WTC11 (cell line): ENCODE data around the gene DNAJB5. TPM values are rescaled to one million over a fixed set of nuclear protein-coding genes. Genes with fewer than 3 reads are reported as not detected.
"Not testable (repeated sequence)": the region's sequence is repeated elsewhere in the genome, so short reads cannot be mapped to it uniquely, and the experiment has no call there.

Source experiments
- ATAC-seq: fragments of 200-7000 bp; cut with Tn5 transposase; 2 replicates; pipeline ENCODE4 v1.10.0; 2021; ENCODE audit warnings: mild to moderate bottlenecking, moderate library complexity
- CTCF ChIA-PET: fragments of 300-600 bp; sonication (Branson Sonifier 250); formaldehyde crosslinking; loops from one replicate; lab custom pipeline; 2021; ENCODE audit warnings: antibody characterized with exemption; lab: Charles Lee
- POLR2A ChIA-PET: fragments of 350-600 bp; sonication (Branson Sonifier 250); formaldehyde crosslinking; loops from one replicate; lab custom pipeline; 2021; ENCODE audit warnings: antibody characterized with exemption; lab: Charles Lee
- DNase-seq: peaks from one replicate; pipeline ENCODE4 v3.0.0; 2021; ENCODE audit warnings: low spot score
- H3K27ac Mint-ChIP-seq: 2 replicates; pipeline ENCODE4 v1.8.0; 2021; ENCODE audit warnings: mixed read lengths
- H3K27me3 Mint-ChIP-seq: 2 replicates; pipeline ENCODE4 v1.8.0; 2021; ENCODE audit warnings: low read depth, mild to moderate bottlenecking, moderate library complexity, mixed read lengths
- H3K36me3 Mint-ChIP-seq: 2 replicates; pipeline ENCODE4 v1.8.0; 2021; ENCODE audit warnings: mixed read lengths
- H3K4me1 Mint-ChIP-seq: 2 replicates; pipeline ENCODE4 v1.8.0; 2022; ENCODE audit warnings: mixed read lengths
- H3K4me3 Mint-ChIP-seq: 2 replicates; pipeline ENCODE4 v1.8.0; 2021; ENCODE audit warnings: mild to moderate bottlenecking, moderate library complexity, mixed read lengths
- H3K9me3 Mint-ChIP-seq: 2 replicates; pipeline ENCODE4 v1.8.0; 2021; ENCODE audit warnings: mixed read lengths
- CREM ChIP-seq: sonication (generic); formaldehyde crosslinking; IDR thresholded peaks from 2 replicates; pipeline ENCODE4 v1.8.1; 2022; ENCODE audit warnings: mild to moderate bottlenecking, missing genetic modification reagents, moderate library complexity
- FOXJ3 ChIP-seq: sonication (generic); formaldehyde crosslinking; IDR thresholded peaks from 2 replicates; pipeline ENCODE4 v1.9.0; 2021; ENCODE audit warnings: missing genetic modification reagents, mild to moderate bottlenecking, borderline replicate concordance
- FOXK1 ChIP-seq: sonication (generic); formaldehyde crosslinking; IDR thresholded peaks from 2 replicates; pipeline ENCODE4 v1.8.0; 2022; ENCODE audit warnings: mild to moderate bottlenecking, moderate library complexity, missing genetic modification reagents
- KAT7 ChIP-seq: sonication (generic); formaldehyde crosslinking; IDR thresholded peaks from 2 replicates; pipeline ENCODE4 v1.8.1; 2023; ENCODE audit warnings: missing genetic modification reagents, mild to moderate bottlenecking, borderline replicate concordance
- NFYB ChIP-seq: sonication (generic); formaldehyde crosslinking; conservative IDR thresholded peaks from 2 replicates; pipeline ENCODE4 v1.8.0; 2022; ENCODE audit warnings: low read depth, missing genetic modification reagents
- TEAD4 ChIP-seq: sonication (generic); formaldehyde crosslinking; IDR thresholded peaks from 2 replicates; pipeline ENCODE4 v1.8.0; 2022; ENCODE audit warnings: mild to moderate bottlenecking, missing genetic modification reagents
- TP53 ChIP-seq: sonication (generic); formaldehyde crosslinking; IDR thresholded peaks from 2 replicates; pipeline ENCODE4 v1.8.1; 2023; ENCODE audit warnings: mild to moderate bottlenecking, missing genetic modification reagents
- ZNF138 ChIP-seq: sonication (generic); formaldehyde crosslinking; conservative IDR thresholded peaks from 2 replicates; pipeline ENCODE4 v1.8.1; 2022; ENCODE audit warnings: mild to moderate bottlenecking, moderate library complexity, missing genetic modification reagents
- ZNF317 ChIP-seq: sonication (generic); formaldehyde crosslinking; IDR thresholded peaks from 2 replicates; pipeline ENCODE4 v1.8.1; 2023; ENCODE audit warnings: low read depth, mild to moderate bottlenecking, moderate library complexity, missing genetic modification reagents, borderline replicate concordance
- total RNA-seq: library from RNA; stranded (reverse); gene quantifications from 3 replicates; pipeline ENCODE4 v1.2.3, GENCODE V29; 2021
- TF ChIP-seq, protein P1 (sequence below): fragments of 250-450 bp; sonication (Bioruptor Pico); IDR thresholded peaks from 2 replicates; pipeline ENCODE4 v2.1.2; 2022; ENCODE audit warnings: mild to moderate bottlenecking, moderate library complexity
- TF ChIP-seq, protein P2 (sequence below): sonication (generic); formaldehyde crosslinking; IDR thresholded peaks from 2 replicates; pipeline ENCODE4 v1.8.1; 2023; ENCODE audit warnings: mild to moderate bottlenecking, moderate library complexity, missing genetic modification reagents
- TF ChIP-seq, protein P3 (sequence below): sonication (generic); formaldehyde crosslinking; IDR thresholded peaks from 2 replicates; pipeline ENCODE4 v1.8.0; 2022; ENCODE audit warnings: mild to moderate bottlenecking, missing genetic modification reagents
- TF ChIP-seq, protein P4 (sequence below): sonication (generic); formaldehyde crosslinking; IDR thresholded peaks from 2 replicates; pipeline ENCODE4 v1.8.0; 2023; ENCODE audit warnings: mild to moderate bottlenecking, missing genetic modification reagents
- TF ChIP-seq, protein P5 (sequence below): sonication (generic); formaldehyde crosslinking; IDR thresholded peaks from 2 replicates; pipeline ENCODE4 v1.8.0; 2022; ENCODE audit warnings: missing genetic modification reagents

DNAJB5 gene
- total RNA-seq, 1 experiment from 2014 or later = 30.0 TPM

DNA sequence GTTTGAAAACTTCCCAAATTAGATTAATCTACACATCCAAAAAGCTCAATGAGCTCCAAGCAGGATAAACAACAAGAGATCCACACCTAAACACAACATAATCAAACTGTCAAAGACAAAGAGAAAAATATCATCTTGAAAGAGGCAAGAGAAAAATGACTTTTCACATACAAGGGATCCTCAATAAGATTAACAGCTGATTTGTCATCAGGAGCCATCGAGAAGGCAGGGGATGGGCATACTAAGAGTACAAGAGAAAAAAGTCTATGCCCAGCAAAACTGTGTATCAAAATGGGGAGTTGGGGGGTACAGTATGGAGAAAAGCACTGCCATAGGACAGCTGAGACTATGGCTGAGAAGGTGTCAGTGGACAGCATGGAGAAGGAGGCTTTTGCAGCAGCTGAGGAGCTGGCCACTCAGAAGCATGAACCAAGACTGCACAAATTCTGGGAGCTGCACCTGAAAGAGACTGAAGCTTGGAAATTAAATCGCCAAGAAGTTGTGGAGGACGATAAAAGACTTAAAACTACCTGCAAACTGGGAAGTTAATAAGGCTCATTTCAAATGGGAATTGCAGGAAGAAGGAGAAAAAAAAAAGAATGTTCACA lies 20.9 kb downstream of the DNAJB5 start:
- POLR2A ChIA-PET = interaction anchor here (1.6 kb wide), 1 partner anchor 40 kb away, joined by 3 read pairs; no protein-coding TSS in a partner anchor
- Mint-ChIP-seq H3K27me3 (peaks cover 19% of the 10 kb centered on the region), H3K27ac (no peak overlapping the region), H3K36me3 (peaks cover 71% of the 10 kb centered on the region), H3K4me3 (no peak overlapping the region), H3K9me3 (peaks cover 56% of the 10 kb centered on the region), H3K4me1 (peaks cover 12% of the 10 kb centered on the region)
- no peak for DNase-seq
- TF ChIP-seq ZNF317 = peak; percentile 68; the same call in 1 of the 2 replicates
- TF ChIP-seq, protein P1, sequence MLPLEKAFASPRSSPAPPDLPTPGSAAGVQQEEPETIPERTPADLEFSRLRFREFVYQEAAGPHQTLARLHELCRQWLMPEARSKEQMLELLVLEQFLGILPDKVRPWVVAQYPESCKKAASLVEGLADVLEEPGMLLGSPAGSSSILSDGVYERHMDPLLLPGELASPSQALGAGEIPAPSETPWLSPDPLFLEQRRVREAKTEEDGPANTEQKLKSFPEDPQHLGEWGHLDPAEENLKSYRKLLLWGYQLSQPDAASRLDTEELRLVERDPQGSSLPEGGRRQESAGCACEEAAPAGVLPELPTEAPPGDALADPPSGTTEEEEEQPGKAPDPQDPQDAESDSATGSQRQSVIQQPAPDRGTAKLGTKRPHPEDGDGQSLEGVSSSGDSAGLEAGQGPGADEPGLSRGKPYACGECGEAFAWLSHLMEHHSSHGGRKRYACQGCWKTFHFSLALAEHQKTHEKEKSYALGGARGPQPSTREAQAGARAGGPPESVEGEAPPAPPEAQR (CRISPR knock-in tag) = no peak
- no peak for ATAC-seq
- CTCF ChIA-PET = interaction anchor here (0.9 kb wide), 1 partner anchor 16 kb away, joined by 3 read pairs; no protein-coding TSS in a partner anchor

DNA sequence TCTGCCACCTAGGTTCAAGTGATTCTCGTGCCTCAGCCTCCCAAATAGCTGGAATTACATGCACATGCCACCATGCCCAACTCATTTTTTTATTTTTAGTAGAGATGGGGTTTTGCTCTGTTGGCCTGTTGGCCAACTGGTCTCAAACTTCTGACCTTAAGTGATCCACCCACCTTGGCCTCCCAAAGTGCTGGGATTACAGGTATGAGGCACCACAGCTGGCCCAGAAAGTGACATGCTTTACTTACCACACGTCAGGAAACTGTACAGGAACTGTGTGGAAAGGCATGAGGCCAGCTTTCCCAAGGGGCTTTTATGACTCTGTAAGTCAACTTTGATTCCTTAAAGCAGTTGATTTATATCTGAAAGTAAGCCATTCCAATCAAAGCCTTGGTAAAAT lies 25.0 kb downstream of the DNAJB5 start:
- no peak for DNase-seq
- TF ChIP-seq ZNF138 (CRISPR knock-in tag) (no peak), FOXJ3 (CRISPR knock-in tag) (no peak), TEAD4 (CRISPR knock-in tag) (no peak), KAT7 (no peak), TP53 (CRISPR knock-in tag) (no peak), FOXK1 (CRISPR knock-in tag) (no peak), NFYB (CRISPR knock-in tag) (no peak), CREM (CRISPR knock-in tag) (no peak)
- TF ChIP-seq, protein P2, sequence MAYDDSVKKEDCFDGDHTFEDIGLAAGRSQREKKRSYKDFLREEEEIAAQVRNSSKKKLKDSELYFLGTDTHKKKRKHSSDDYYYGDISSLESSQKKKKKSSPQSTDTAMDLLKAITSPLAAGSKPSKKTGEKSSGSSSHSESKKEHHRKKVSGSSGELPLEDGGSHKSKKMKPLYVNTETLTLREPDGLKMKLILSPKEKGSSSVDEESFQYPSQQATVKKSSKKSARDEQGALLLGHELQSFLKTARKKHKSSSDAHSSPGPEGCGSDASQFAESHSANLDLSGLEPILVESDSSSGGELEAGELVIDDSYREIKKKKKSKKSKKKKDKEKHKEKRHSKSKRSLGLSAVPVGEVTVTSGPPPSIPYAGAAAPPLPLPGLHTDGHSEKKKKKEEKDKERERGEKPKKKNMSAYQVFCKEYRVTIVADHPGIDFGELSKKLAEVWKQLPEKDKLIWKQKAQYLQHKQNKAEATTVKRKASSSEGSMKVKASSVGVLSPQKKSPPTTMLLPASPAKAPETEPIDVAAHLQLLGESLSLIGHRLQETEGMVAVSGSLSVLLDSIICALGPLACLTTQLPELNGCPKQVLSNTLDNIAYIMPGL (CRISPR knock-in tag) = no peak
- TF ChIP-seq, protein P3, sequence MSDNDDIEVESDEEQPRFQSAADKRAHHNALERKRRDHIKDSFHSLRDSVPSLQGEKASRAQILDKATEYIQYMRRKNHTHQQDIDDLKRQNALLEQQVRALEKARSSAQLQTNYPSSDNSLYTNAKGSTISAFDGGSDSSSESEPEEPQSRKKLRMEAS (CRISPR knock-in tag) = no peak
- TF ChIP-seq, protein P4, sequence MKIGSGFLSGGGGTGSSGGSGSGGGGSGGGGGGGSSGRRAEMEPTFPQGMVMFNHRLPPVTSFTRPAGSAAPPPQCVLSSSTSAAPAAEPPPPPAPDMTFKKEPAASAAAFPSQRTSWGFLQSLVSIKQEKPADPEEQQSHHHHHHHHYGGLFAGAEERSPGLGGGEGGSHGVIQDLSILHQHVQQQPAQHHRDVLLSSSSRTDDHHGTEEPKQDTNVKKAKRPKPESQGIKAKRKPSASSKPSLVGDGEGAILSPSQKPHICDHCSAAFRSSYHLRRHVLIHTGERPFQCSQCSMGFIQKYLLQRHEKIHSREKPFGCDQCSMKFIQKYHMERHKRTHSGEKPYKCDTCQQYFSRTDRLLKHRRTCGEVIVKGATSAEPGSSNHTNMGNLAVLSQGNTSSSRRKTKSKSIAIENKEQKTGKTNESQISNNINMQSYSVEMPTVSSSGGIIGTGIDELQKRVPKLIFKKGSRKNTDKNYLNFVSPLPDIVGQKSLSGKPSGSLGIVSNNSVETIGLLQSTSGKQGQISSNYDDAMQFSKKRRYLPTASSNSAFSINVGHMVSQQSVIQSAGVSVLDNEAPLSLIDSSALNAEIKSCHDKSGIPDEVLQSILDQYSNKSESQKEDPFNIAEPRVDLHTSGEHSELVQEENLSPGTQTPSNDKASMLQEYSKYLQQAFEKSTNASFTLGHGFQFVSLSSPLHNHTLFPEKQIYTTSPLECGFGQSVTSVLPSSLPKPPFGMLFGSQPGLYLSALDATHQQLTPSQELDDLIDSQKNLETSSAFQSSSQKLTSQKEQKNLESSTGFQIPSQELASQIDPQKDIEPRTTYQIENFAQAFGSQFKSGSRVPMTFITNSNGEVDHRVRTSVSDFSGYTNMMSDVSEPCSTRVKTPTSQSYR = no peak
- TF ChIP-seq, protein P5, sequence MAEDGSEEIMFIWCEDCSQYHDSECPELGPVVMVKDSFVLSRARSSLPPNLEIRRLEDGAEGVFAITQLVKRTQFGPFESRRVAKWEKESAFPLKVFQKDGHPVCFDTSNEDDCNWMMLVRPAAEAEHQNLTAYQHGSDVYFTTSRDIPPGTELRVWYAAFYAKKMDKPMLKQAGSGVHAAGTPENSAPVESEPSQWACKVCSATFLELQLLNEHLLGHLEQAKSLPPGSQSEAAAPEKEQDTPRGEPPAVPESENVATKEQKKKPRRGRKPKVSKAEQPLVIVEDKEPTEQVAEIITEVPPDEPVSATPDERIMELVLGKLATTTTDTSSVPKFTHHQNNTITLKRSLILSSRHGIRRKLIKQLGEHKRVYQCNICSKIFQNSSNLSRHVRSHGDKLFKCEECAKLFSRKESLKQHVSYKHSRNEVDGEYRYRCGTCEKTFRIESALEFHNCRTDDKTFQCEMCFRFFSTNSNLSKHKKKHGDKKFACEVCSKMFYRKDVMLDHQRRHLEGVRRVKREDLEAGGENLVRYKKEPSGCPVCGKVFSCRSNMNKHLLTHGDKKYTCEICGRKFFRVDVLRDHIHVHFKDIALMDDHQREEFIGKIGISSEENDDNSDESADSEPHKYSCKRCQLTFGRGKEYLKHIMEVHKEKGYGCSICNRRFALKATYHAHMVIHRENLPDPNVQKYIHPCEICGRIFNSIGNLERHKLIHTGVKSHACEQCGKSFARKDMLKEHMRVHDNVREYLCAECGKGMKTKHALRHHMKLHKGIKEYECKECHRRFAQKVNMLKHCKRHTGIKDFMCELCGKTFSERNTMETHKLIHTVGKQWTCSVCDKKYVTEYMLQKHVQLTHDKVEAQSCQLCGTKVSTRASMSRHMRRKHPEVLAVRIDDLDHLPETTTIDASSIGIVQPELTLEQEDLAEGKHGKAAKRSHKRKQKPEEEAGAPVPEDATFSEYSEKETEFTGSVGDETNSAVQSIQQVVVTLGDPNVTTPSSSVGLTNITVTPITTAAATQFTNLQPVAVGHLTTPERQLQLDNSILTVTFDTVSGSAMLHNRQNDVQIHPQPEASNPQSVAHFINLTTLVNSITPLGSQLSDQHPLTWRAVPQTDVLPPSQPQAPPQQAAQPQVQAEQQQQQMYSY (CRISPR knock-in tag) = no peak
- CTCF ChIA-PET = interaction anchor here (1.6 kb wide), 1 partner anchor 85 kb away, joined by 4 read pairs; no protein-coding TSS in a partner anchor
- peaks cover 74% of the 10 kb centered on the region for H3K36me3 Mint-ChIP-seq
- H3K9me3 Mint-ChIP-seq = peaks cover 70% of the 10 kb centered on the region
- peaks cover 10% of the 10 kb centered on the region for H3K4me1 Mint-ChIP-seq
- ATAC-seq = no peak
- H3K27ac Mint-ChIP-seq = no peak overlapping the region
- H3K4me3 Mint-ChIP-seq = no peak overlapping the region
- peaks cover 20% of the 10 kb centered on the region for H3K27me3 Mint-ChIP-seq
- POLR2A ChIA-PET = no interaction called here

DNA sequence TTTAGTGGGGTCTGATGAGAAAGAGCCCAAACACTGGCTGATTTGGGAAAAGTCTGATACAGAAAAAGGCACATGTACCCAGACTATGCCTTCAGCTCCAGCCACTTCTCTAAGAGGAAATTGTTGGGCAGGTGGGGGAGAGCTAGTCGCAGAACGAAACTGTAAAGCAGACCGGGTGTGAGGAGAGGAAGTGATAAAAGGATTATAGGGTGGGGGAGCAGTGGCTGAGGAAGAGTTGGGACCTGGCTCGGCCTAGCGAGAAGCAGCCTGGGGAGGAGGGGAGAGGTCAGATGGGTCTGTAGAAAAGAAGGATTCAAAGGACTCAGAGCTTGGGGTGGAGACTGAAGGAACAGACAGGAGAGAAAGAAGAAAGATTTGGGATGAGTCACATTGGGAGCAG lies 33.9 kb downstream of the DNAJB5 start:
- H3K9me3 Mint-ChIP-seq = peaks cover 70% of the 10 kb centered on the region
- peaks cover 76% of the 10 kb centered on the region for H3K36me3 Mint-ChIP-seq

More for the DNA sequence above, 33.9 kb downstream of the DNAJB5 start:
- H3K27ac Mint-ChIP-seq, POLR2A ChIA-PET, ATAC-seq, H3K4me3 Mint-ChIP-seq, CTCF ChIA-PET, DNase-seq: not testable (repeated sequence)
- H3K27me3 Mint-ChIP-seq = peaks cover 16% of the 10 kb centered on the region
- peaks cover 37% of the 10 kb centered on the region for H3K4me1 Mint-ChIP-seq
